AG09319 (cell line): Measurements from ENCODE around the gene YIPF7.

Source experiments
- DNase-seq: peaks from one replicate; pipeline ENCODE4 v3.0.0-alpha.2; 2010; ENCODE audit warnings: low read depth; ENCODE audit errors: extremely low read depth
- CTCF ChIP-seq: IDR thresholded peaks from 2 replicates; pipeline ENCODE4 v1.5.1; 2011; ENCODE audit warnings: low read depth, mild to moderate bottlenecking, inconsistent platforms, low read length, moderate library complexity

Gene YIPF7

GRCh38 chr4:44623676-44624075, 27.7 kb downstream of the YIPF7 start:
- no peak for DNase-seq
- no peak for TF ChIP-seq CTCF

- no peak for TF ChIP-seq CTCF
- no peak for DNase-seq
Observed at GRCh38 chr4:44616621-44617020, 34.8 kb downstream of the YIPF7 start.

GRCh38 chr4:44583393-44583792, 68.0 kb downstream of the YIPF7 start:
- no peak for DNase-seq
- no peak for TF ChIP-seq CTCF

- no peak for TF ChIP-seq CTCF
- no peak for DNase-seq
Observed at GRCh38 chr4:44580231-44580630, 71.2 kb downstream of the YIPF7 start.

- DNase-seq: no peak
- TF ChIP-seq CTCF: no peak
Observed at GRCh38 chr4:44578954-44579353, 72.5 kb downstream of the YIPF7 start.
